Right forelimb (tissue), 1 donor: ENCODE results near the gene NRSN2.
"Not testable (repeated sequence)": the region's sequence is repeated elsewhere in the genome, so short reads cannot be mapped to it uniquely, and the experiment has no call there.

ENCODE experiments used
- DNase-seq: peaks from one replicate; pipeline ENCODE4 v3.0.0-alpha.2; 2018

Gene NRSN2

DNA sequence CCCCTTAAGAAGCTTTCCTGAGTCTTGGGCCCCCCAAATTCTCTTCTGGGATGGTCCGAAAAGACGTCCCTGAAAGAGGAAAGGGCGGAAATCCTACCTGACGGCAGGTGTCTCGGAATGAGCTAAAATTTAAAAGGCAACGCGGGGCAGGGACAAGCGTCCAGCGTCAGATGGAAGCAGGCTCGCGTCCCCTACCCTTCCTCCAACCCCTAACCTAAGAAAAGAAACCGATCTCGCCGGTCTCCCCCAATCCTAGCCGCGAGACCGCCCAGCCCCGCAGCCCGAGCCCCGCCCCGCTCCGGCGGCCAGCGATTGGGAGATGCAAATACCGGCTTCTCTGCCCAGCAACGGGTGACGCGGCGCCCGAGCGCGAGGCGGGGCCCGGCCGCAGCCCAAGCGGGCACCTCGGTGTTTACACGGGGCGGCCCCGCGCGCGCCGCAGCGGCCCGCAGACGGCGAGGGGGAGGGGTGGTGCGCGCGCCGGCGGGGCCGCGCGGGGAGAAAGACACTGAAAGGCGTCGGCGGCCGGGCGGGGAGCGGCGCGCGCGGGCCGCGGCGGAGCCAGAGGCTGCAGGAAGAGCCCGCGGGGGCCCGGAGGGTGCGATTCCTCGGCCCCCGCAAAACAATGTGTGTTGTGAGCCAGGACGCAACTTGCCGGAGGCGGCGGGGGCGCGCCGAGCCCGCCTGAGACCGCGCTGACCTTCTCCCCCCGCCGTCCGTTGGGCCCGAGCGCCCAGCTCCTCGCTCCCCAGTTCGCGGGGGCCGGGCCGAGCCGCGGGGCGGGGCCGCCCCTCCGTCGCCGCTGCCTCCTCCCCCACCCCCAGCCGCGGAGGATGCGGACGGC, 21.6 kb upstream of the NRSN2 start, which contains the start of gene SOX12:
Gene SOX12, plus strand, starts transcription at position 508 of the 844 bp plus-strand sequence. CDS start 373 bp downstream, outside the sequence.
- peak; percentile 98 for DNase-seq

DNA sequence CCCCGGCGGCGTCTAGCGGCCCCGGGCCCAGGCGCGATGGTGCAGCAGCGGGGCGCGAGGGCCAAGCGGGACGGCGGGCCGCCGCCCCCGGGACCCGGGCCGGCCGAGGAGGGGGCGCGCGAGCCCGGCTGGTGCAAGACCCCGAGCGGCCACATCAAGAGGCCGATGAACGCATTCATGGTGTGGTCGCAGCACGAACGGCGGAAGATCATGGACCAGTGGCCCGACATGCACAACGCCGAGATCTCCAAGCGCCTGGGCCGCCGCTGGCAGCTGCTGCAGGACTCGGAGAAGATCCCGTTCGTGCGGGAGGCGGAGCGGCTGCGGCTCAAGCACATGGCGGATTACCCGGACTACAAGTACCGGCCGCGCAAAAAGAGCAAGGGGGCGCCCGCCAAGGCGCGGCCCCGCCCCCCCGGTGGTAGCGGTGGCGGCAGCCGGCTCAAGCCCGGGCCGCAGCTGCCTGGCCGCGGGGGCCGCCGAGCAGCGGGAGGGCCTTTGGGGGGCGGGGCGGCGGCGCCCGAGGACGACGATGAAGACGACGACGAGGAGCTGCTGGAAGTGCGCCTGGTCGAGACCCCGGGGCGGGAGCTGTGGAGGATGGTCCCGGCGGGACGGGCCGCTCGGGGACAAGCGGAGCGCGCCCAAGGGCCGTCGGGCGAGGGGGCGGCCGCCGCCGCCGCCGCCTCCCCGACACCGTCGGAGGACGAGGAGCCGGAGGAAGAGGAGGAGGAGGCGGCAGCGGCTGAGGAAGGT, 20.8 kb upstream of the NRSN2 start:
- peak; percentile 86 for DNase-seq

DNA sequence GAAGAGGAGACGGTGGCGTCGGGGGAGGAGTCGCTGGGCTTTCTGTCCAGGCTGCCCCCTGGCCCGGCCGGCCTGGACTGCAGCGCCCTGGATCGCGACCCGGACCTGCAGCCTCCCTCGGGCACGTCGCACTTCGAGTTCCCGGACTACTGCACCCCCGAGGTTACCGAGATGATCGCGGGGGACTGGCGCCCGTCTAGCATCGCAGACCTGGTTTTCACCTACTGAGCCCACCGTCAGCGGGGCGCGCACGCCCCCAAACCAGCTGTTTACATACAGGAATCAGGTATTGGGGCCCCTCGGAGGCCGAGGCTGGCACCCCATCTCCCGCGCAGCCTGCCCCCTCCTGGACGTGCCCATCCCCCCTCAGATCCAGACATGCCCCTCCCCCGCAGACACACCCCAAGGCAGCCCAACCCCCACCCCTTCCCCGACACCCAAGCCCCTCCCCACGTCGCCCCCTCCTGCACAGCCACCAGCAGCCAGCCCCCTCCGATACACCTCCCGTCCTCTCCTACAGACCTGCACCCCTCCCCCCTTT, 20.2 kb upstream of the NRSN2 start:
- peak; percentile 93 for DNase-seq

DNA sequence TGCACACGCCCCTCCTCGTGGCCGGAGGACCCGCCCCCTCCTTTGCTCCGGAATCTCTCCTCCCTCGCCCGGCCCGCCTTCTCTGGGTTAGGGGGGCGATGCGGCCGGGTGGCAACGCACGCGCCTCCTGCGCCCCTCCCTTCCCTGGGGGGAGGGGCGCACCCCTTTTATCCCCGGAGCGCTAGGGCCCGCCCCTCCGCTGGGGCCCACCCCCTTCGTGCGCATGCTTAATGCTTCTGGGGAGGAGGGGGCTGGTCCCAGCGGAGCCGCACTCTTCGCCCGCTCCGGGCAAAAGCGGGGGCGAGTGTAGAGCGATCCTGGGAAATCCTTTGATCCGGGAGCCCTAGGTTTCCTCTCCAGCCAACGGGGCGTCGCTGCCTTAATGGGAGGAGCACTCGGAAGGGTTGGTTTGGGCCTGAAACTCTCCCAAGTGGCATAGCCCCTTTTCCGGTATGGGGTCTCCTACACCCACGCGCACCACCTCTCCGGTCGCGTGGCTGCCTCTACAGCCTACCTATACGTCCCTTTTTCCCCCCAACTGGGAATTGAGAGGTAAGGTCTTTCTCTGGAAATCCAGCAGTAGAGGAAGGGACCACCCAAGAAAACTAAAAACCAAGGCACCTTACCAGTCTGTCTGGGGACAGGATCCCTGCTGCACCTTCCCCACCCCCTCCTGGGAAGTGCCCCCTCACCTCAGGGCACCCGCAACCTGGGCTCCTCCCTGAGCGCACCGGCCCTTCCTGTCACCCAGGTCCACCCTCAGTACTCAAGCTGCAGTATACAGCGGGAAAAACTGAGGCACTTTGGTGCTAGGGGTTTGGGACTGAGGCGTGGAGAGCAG, 19.5 kb upstream of the NRSN2 start:
- peak; percentile 63 for DNase-seq

DNA sequence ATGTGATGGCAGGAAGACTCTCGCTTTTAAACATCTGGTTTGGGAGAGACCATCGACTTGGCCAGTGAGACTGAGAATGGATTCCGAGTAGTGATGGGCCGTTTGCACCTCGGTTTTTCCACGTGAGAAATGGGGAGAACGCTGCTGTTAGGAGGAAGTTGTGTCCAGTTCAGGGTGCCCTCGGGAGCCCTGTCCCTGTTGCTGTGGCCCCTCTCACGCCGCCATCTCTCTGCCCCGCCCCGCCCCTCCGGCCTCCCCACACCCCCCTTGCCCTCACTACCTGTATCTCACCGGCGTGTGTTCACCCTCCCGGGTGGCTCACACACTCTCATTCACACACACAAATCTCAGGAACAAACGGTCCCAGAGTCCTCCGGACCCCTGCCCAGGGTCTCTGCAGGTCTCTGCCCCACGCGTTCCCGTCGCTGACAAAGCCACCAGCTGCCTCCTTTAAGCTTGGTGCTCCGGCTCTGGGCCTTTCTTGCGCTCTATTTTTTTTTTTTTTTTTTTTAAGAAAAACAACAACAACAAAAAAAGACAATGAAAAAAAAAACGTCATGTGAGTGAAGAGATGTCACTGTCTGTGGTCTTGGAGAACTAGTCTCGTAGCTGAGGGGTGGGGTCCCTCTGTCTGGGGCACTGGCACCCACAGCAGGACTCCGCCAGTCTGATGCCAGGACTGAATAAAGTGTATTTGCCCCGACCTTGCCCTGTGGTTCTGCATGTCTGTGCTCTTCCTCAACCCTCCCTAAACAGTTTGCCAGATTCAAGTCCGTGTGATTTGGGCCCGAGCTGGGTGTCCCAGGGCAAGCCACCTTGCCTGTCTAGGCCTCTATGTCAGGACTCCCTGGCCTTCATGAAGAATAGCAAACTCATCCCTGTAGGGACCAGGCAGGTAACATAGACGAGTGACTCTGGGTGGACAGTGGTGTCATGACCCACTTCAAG, 18.6 kb upstream of the NRSN2 start:
- DNase-seq: no peak

DNA sequence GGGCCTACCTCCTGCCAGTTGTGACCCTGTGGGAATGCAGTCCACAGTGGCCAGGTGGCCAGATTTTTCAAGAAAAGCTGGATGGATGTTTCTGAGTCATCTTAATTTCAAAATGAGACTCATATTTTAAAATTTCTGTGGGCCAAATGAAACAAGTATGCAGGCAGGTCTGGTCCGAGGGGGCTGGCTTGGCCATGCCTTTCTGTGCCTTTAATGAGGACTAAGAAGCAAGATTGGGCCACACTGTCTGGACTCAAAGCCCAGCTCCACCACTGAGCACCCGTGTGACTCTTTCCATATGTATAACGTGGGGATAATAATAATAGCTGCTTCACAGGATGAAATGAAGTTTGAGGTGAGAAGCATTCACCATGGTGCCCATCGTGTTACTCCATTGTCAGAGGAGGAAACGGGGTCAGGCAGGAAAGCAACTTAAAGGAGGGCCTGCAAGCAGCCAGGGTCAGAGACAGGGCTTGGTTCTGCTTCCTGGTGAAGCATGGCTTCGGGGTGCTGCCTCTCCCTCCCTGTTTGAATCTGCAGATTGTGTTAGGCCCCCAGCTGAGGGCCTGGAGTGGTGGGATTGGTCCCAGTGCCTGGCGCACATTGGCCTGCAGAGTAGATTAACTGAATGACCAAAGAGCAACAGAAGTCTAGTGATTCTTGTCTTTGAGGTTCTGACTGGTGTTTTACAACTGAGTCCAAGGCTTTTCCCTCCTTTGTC, 17.8 kb upstream of the NRSN2 start:
- no peak for DNase-seq

DNA sequence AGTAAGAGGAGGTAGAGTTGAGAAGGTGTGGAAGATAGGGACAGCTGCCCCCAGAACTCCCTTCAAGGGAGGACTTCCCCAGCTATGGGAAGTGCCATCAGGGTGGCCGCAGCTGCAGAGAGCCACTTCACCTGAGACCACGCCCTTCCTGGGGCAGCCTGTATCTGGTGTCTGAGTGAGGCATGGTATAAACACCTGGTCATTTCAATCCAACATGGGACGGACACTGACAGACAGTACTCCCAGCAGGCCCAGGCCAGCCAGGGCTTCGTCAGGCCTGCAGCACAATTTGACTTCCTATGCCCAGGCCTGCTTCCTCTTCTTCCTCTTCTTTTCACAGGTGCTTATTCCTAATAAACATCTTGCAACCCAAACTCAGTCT, 17.1 kb upstream of the NRSN2 start:
- DNase-seq: no peak

DNA sequence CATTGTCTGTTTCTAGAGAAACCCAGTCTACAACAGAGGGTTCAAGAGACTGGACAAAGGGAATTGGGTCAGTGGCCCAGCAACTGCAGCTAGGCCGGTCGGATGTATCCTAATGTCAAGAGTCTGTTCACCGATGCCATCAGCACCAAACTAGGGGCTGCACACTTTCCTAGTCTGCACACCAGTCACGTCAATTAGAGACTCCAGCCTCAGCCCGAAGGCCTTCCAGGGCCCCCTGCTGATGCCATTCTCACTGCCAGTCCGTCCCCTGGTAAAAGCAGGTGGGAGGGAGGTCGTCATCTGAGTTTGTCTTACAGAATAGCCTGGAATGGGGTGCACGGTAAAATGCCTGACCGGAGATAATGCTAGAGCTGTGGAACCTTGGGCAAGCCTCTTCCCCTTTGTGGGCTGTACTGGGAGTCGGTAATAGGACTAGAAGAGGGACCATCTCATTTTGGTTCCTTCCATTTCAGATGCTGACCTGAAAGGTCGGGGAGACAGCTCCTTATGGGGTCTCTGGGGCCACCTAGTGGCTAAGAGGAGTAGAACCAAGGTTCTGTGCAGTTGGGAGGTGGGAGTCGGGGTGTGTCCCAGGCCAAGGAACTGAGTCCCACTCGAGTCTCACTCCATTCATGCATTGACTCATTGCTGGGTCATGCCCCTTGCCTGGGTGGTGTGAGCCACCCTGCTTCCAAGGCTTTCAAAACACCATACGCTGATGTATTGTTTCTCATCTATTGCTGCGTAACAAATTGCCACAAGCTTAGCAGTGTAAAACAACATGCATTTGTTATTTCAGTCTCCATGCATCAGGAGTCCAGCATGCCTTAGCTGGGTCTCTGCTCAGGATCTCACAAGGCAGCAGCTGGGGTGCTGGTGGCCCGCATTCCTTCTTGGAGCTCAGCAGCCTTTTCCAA, 16.4 kb upstream of the NRSN2 start:
- DNase-seq: no peak

DNA sequence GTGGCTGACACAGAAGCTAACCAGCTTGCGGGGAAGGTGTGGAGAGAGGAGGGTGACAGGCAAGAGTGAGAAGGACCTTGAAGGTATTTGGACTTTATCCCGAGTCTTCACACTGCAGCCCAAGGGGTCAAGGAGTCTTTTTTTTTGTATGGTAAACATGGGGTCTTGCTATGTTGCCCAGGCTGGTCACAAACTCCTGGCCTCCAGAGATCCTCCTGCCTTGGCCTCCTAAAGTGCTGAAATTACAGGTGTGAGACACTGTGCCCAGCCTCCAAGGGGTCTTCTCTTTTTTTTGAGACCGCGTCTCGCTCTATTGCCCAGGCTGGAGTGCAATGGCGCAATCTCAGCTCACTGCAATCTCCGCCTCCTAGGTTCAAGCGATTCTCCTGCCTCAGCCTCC, 12.3 kb upstream of the NRSN2 start:
- no peak for DNase-seq

DNA sequence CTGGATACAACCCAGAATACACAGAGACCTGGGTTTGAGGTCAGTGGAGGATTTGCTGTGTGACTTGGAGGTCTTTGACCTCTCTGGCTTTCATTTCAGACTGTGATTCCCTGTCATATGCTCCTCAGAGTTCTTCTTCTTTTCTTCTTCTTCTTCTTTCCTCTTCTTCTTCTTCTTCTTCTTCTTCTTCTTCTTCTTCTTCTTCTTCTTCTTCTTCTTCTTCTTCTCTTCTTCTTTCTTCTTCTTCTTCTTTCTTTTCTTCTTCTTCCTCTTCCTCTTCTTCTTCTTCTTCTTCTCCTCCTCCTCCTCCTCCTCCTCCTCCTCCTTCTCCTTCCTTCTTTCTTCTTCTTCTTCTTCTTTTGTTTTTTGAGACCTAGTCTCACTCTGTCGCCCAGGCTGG, 10.9 kb upstream of the NRSN2 start:
- not testable (repeated sequence) for DNase-seq

DNA sequence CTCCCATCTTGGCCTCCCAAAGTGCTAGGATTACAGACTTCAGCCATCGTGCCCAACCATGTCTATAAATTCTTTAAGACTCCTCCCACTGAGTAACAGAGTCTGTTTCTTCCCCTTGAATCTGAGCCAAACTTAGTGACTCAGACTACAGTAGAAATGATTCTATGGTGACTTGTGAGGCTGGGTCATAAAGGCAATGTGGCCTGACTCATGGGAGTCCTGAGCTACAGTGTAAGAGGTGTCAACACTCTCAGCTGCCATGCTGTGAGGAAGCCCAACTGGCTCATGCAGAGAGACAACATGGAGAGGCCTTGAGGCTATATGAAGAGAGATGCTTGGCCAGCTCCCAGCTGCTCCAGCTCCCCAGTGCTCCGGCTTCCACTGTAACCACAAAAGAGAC, 5.2 kb upstream of the NRSN2 start:
- DNase-seq: no peak

DNA sequence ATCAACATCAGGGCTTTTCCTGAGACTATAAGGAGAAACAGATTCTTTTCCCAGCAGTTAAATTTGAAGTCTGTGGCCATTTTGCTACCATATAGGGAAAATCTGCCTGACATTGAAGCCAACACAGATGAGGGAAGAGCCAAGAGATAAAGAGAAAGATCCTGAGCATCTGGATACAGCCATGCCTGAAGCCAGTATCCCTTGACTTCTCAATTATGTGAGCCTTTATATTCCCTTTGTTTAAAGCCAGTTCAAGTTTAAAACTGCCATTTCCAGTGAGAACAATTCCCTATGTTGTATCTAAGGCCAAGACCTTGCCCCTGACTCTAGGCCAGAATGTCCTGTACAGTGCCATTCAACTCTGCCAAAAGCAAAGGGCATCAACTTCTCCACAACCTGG, 3.8 kb upstream of the NRSN2 start:
- no peak for DNase-seq

DNA sequence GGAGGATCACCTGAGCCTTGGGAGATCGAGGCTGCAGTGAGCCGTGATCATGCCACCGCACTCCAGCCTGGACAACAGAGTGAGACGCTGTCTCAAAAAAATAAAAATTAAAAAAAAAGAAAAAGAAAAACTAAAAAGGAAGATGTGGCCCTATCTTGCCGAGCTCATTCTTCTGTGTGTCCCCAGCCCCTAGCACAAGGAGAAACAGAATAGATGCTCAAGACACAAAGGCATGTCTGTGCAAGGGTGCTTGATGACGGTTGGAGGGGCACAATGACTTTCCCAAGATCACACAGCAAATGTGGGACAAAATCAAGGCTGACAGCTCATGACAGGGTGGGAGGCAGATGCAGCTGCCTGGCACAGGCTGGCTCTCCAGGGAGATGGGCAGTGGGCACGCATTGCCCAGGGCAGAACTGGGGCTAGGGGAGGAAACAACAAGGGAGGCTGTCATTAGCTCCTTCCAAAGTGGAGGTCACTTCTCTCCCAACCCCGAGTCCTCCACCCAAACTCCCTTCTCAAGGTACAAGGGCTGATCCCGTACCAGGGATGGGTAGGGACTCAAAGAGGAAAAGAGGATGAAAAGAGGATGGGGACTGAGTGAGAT, 775 bp upstream of the NRSN2 start:
- DNase-seq: no peak

DNA sequence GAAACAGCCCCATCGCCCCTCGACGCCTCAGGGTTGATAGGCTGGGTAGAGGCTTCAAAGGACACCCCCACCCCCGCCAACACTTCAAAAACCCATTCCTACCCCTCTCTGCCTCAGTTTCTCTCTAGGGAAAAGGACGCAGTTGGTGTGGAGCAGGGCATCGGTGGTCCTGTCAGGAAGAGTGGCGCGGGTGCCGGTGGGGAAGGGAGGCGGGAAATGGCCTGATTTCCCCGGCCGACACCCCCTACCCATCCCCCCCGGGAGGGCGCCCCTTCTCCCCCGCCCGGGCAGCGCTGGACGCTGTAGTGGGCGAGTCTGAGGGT, 367 bp downstream of the NRSN2 start:
- no peak for DNase-seq

DNA sequence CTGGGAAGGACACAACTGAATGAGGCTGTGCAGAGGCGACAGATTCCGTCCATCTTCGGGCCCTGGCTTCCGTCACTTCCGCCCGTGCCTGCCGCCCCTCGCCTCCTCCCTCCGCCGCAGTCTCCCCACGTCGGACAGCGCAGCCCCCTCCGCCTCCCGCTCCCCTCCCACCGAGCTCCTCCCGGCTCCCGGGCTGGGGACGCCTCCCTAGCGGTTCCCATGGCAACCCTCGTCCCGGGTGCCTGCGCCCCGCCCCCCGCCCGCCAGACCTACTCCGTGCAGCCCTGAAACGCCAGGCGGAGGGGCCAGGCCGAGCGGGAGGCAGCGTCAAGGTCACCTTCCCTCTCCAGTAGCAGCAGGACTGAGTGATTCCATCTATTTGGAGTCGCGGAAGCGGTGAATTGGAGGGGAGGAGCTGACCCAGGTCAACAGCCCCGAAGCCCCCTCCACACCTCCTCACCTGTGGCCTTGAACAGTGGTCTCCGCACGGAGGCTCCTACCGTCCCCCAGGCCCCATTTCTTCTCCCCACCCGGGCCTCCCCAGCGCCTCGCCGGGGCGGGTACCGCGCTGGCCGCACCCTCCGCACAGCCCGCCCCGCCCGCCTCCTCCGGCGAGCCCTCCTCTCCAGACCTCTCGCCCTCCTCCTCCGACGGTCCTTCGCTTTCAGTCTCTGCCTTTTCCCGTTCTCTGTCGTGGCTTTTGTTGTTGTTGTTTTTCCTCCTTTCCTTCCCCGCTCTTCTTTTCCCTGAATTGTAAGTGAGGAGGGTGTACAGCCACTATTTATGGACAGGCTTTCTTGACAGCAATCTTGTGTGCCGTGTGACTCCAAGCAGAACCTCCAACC, 951 bp downstream of the NRSN2 start:
- peak; percentile 96 for DNase-seq

DNA sequence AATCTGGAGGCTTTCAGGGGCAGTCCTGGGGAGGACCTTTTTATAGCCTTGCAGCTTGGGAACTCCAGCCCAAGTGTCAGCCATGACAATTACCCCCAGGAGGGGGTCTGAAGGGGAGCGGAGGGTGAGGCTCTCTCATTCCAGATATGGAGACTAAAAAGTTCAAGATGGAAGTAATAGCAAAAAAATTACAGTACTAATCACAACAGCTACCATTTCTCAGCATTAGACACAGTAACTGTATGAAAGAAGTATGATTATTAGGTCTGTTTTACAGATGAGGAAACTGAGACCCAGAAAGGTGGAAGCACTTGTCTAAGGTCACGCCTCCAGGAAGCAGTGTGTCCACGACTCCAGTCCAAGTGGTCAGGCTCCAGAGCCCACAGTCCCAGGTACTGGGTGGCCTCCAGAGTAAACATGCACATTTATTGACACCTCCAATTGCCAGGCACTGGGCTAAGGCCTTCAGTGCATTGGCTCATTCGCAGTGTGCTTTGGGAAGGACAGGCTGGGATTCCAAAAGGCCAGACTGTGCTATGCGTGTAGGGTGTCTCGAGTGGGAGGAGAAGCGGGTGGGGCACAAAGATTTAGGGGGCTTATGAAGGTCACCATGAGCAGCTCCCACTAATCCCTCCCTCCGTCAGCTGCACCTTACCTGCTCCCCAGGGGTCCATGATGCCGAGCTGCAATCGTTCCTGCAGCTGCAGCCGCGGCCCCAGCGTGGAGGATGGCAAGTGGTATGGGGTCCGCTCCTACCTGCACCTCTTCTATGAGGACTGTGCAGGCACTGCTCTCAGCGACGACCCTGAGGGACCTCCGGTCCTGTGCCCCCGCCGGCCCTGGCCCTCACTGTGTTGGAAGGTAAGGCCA, 2.3 kb downstream of the NRSN2 start:
- no peak for DNase-seq

DNA sequence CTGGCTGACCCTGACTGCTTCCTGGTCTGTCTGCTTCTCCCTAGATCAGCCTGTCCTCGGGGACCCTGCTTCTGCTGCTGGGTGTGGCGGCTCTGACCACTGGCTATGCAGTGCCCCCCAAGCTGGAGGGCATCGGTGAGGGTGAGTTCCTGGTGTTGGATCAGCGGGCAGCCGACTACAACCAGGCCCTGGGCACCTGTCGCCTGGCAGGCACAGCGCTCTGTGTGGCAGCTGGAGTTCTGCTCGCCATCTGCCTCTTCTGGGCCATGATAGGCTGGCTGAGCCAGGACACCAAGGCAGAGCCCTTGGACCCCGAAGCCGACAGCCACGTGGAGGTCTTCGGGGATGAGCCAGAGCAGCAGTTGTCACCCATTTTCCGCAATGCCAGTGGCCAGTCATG, 6.3 kb downstream of the NRSN2 start:
- no peak for DNase-seq
